Retinal pigment epithelial cell (primary cell): Measurements from ENCODE around the gene RAB3GAP1.

Experiments used
- DNase-seq: peaks from one replicate; pipeline ENCODE4 v3.0.0-alpha.2; 2010; ENCODE audit warnings: low read depth
- H3K4me3 ChIP-seq: 2 replicates; pipeline ENCODE4 v1.5.1; 2011; ENCODE audit warnings: mild to moderate bottlenecking, low read length, control low read depth, moderate library complexity
- TF ChIP-seq, protein P1 (sequence below): conservative IDR thresholded peaks from 2 replicates; pipeline ENCODE4 v1.5.1; 2011; ENCODE audit warnings: low read depth, low read length, control low read depth, inconsistent platforms

The RAB3GAP1 gene

GRCh38 chr2:135189148-135189547 is 137.1 kb downstream of the RAB3GAP1 start:
- no peak for DNase-seq
- no peak overlapping the region for H3K4me3 ChIP-seq
- TF ChIP-seq, protein P1, sequence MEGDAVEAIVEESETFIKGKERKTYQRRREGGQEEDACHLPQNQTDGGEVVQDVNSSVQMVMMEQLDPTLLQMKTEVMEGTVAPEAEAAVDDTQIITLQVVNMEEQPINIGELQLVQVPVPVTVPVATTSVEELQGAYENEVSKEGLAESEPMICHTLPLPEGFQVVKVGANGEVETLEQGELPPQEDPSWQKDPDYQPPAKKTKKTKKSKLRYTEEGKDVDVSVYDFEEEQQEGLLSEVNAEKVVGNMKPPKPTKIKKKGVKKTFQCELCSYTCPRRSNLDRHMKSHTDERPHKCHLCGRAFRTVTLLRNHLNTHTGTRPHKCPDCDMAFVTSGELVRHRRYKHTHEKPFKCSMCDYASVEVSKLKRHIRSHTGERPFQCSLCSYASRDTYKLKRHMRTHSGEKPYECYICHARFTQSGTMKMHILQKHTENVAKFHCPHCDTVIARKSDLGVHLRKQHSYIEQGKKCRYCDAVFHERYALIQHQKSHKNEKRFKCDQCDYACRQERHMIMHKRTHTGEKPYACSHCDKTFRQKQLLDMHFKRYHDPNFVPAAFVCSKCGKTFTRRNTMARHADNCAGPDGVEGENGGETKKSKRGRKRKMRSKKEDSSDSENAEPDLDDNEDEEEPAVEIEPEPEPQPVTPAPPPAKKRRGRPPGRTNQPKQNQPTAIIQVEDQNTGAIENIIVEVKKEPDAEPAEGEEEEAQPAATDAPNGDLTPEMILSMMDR = no peak

GRCh38 chr2:135190799-135191198 is 138.7 kb downstream of the RAB3GAP1 start:
- peak; percentile 26 for DNase-seq
- no peak overlapping the region for H3K4me3 ChIP-seq
- TF ChIP-seq, protein P1 = no peak

DNA sequence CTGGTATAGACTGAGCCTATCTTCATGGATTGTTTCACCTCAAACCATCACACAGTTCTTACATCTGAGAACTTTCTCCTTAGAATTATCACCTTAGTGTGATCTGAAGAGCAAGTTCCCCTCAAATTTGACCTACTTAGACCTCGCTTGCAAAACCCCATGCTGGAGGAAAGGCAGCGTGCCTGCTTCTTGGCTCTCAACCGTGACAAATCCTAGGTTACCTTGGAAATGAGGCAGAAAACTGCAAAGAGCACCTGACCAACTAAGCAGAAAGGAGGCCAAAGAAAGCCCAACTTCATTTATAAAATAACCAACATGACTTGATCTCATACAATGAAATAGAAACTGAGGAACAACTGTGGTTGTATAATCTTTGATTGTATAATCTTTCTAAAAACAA is 146.4 kb downstream of the RAB3GAP1 start:
- no peak for DNase-seq
- TF ChIP-seq, protein P1 = no peak

DNA sequence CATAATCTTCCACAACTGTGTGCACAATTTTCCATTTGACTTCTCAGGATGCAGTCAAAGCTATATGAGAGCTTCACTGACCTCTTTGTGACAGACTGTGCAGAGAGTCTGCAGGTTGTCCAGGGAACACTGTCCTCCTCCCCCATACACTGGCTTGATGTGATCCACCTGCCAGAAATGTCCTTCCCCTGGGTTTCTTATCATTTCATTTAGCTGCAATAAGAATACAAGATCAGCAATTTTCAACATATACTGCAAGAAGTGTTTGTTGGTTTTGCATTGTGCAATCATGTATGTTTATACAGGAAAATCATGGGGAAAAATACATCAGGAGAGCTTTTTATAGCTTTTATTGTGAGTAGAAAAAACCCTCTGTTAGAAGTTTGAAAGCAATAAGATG is 150.7 kb downstream of the RAB3GAP1 start:
- TF ChIP-seq, protein P1 = no peak
- no peak overlapping the region for H3K4me3 ChIP-seq
- DNase-seq = no peak

More for the DNA sequence above, 146.4 kb downstream of the RAB3GAP1 start:
- H3K4me3 ChIP-seq = no peak overlapping the region

- no peak for DNase-seq
- no peak overlapping the region for H3K4me3 ChIP-seq
- TF ChIP-seq, protein P1 = no peak
Observed at GRCh38 chr2:135203944-135204343, 151.9 kb downstream of the RAB3GAP1 start.

DNA sequence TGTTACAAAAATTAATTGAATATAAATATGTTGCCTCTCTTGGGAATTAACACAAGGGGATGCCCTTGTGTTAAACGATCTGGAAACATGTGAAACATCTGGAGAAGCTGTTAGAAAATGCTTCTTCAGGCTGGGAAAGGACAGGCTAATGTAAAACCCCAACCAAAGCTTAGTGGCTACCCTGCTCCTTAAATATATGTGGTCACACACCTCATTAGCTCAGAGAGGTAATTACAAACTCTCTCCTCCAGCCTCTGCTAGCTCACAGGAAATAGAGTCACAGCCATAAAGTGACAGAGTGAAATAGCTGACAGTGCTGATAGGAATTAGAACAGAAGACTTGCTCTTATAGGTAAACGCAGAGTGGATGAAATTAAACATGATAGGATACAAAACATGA is 155.9 kb downstream of the RAB3GAP1 start:
- TF ChIP-seq, protein P1 = no peak
- H3K4me3 ChIP-seq = no peak overlapping the region
- no peak for DNase-seq

DNA sequence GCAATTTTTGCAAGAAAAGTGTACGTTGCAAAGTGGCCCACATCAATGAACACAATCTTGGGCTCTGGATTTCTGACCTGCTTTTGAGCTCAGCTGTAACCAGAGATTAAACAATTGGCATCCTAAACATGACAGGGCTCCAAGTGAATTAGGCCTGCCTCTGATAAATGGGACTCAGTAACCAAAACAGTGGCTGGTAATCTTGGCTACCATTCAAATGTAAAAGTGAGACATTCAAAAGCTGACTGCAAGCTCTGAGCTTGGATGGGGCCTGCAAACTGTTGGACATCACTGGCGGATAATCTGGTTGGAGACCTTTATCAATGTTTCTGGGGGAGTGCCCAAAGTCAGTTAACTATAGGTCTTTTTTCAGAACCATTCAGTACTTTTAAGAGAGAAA is 160.7 kb downstream of the RAB3GAP1 start:
- TF ChIP-seq, protein P1 = no peak
- DNase-seq = peak; percentile 50
- no peak overlapping the region for H3K4me3 ChIP-seq
